SK-N-MC (cell line): ENCODE measurements around the gene TMEM167B.

ENCODE experiments used
- DNase-seq: peaks from one replicate; pipeline ENCODE4 v3.0.0-alpha.2; 2011; ENCODE audit warnings: low read depth, low spot score
- H3K27ac ChIP-seq: fragments of 200-600 bp; sonication (generic); 2 replicates; pipeline ENCODE4 v1.5.1; 2016; ENCODE audit warnings: mixed run types
- H3K36me3 ChIP-seq: fragments of 200-600 bp; sonication (generic); 2 replicates; pipeline ENCODE4 v1.6.1; 2017; ENCODE audit warnings: antibody characterized with exemption, low read length, mixed read lengths; ENCODE audit not compliant: insufficient read depth
- H3K4me3 ChIP-seq: fragments of 200-600 bp; sonication (generic); 2 replicates; pipeline ENCODE4 v1.5.1; 2016
- H3K9ac ChIP-seq: fragments of 200-600 bp; sonication (generic); 2 replicates; pipeline ENCODE4 v1.8.0; 2017; ENCODE audit warnings: mixed run types, mixed read lengths; ENCODE audit not compliant: insufficient read length
- H3K9me3 ChIP-seq: fragments of 200-600 bp; sonication (generic); 2 replicates; pipeline ENCODE4 v1.6.1; 2017; ENCODE audit warnings: low read depth, mild to moderate bottlenecking, antibody characterized with exemption, low read length, moderate library complexity, mixed read lengths
- EZH2 ChIP-seq: fragments of 200-600 bp; sonication (generic); IDR thresholded peaks from one replicate; pipeline ENCODE4 v1.6.1; 2017; ENCODE audit warnings: antibody characterized with exemption
- FOXP2 ChIP-seq: optimal IDR thresholded peaks from 2 replicates; pipeline ENCODE3; 2011; ENCODE audit warnings: mild to moderate bottlenecking, moderate library complexity; ENCODE audit not compliant: insufficient read depth; ENCODE audit errors: extremely low read length, control extremely low read depth
- POLR2AphosphoS5 ChIP-seq: IDR thresholded peaks from 2 replicates; pipeline ENCODE4 v1.6.1; 2012; ENCODE audit warnings: mild to moderate bottlenecking, low read depth, low read length, borderline replicate concordance

TMEM167B gene

DNA sequence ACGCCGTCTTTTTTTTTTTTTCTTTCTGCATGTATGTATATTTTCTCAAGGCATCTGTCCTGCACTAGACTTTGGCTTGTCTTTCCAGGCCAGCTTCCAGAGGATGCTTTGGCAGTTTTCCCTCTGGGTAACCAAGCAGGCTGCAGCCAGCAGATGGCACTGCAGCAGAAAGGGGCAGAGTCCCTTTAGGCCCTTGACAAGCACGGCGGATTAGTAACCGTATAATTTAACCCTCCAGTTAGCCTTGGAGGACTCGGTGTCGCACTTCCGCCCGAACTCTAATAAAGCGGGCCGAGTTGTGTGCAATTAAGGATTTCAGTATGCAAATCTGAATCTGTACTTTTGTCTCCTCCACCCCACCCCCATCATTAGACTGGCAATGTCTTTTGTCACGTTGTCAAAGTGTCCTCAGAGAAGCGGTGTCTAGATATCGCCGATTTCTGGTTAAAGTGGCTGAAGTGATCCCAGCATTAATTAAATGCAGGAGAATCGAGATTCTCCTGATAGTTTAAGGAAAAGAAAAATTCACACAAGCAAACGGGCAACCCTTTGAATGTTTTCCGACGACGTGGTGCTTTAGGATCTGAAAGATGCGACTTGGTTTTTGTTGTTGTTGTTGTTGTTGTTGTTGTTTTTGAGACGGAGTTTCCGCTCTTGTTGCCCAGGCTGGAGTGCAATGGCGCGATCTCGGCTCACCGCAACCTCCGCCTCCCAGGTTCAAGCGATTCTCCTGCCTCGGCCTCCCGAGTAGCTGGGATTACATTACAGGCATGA is 1.1 kb upstream of the TMEM167B start:
- peaks cover 14% of the 10 kb centered on the region for H3K36me3 ChIP-seq
- H3K9ac ChIP-seq = no peak overlapping the region
- H3K4me3 ChIP-seq = peak overlapping the region; percentile 15; the same call in 1 of the 2 replicates
- no peak overlapping the region for H3K27ac ChIP-seq
- TF ChIP-seq POLR2AphosphoS5 = no peak
- TF ChIP-seq FOXP2 = no peak
- no peak for TF ChIP-seq EZH2
- no peak for DNase-seq
- no peaks in the 10 kb centered on the region for H3K9me3 ChIP-seq

DNA sequence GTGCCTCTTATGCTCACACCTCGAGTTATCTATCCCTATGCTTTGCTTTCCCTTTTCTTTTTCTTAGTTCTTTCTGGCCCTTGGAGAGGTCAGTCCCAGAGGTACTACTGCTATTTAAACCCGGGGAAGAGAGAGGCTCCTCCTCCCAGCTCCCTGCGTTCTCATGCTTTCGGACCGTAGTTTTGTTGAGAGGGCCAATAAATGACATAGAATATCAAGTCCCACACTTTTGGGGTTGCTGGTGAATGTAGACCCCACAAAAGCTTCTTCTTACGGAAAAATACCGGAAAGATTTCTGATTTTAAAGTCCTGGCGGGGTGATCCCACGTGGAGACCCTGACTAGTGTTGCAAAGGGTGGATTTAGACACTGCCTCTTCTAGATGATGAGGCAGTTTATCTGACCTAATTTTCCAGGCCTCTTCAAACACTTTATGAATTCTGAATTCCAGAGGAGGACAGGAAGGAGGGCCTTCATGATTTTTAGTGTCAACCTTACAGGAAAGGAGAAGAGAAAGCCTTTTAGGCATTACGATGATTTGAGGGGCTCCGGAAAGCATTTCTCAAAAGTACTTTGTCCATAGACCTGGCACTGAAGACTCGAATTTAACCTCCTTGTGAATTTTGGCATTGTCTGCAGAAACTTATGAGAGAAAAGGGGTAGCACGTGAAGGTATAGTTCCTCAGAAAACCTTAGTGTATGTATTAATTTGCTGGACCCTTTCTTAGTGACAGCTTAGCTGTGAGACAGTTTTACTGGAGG is 694 bp downstream of the TMEM167B start:
- no peak for DNase-seq
- Histone ChIP-seq H3K9ac (peak overlapping the region; percentile 93), H3K4me3 (peak overlapping the region; percentile 98), H3K9me3 (no peaks in the 10 kb centered on the region), H3K36me3 (peaks cover 22% of the 10 kb centered on the region), H3K27ac (peak overlapping the region; percentile 70)
- TF ChIP-seq FOXP2 (no peak), POLR2AphosphoS5 (no peak), EZH2 (no peak)

DNA sequence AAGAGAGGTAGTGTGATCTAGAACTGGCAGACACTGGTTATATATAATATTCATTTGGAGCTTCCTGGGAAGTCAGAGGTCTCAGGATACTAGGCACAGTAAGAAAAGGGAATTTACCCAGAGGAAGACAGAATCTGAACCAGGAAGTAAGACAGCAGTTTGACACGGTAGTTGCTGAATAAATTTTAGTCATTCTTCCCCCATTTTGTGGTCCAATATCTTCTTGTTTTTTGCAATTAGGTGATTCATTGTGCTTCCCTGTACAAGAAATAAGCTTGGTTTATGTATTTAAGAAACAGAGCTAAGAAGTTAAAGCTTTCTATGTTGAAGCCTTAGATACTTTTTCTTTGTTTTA is 1.3 kb downstream of the TMEM167B start:
- no peaks in the 10 kb centered on the region for H3K9me3 ChIP-seq
- no peak for TF ChIP-seq POLR2AphosphoS5
- TF ChIP-seq FOXP2 = no peak
- no peak for TF ChIP-seq EZH2
- DNase-seq = no peak
- peak overlapping the region; percentile 98 for H3K4me3 ChIP-seq
- H3K27ac ChIP-seq = no peak overlapping the region
- peaks cover 22% of the 10 kb centered on the region for H3K36me3 ChIP-seq
- H3K9ac ChIP-seq = peak overlapping the region; percentile 93

DNA sequence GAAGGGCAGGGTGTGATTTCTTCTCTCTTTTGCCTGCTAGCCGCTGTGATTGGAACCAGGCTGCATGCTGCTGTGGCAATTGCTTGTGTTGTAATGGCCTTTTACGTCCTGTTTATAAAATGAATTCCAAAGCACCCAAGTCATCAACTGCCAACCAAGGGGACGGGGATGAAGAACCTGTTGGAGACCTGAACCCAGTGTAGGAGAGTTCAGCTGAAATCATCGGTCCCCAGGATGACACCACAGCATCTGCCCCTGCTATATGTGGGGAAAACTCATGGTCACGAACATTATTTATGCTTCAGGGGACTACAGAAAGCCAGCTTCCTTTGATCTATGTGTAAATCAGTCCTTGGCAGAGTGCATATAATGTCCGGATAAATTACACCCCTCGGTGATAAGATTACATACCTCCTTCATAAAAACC is 3.8 kb downstream of the TMEM167B start:
- TF ChIP-seq FOXP2 (no peak), EZH2 (no peak), POLR2AphosphoS5 (no peak)
- no peaks in the 10 kb centered on the region for H3K9me3 ChIP-seq
- H3K27ac ChIP-seq = no peak overlapping the region
- no peak overlapping the region for H3K4me3 ChIP-seq
- no peak for DNase-seq
- H3K9ac ChIP-seq = peak overlapping the region; percentile 33
- peaks cover 22% of the 10 kb centered on the region for H3K36me3 ChIP-seq

DNA sequence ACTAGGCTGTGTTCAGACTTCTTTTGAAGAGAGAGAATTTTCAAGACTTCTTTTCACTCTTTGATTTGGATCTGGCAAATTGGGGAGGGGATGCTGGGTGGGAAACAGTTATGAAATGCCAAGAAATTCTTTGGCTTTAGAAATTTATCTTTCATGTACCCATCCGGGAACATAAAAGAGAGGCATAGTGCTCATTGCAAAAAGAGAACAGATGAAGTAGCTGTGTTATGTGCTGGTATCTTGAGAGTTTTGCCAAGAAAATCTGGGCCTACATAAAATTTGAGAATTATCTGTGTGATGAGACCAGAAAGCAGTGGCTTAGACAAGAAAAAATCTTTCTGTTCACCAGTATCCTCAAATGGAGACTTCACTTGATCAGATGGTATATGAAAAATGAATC is 4.3 kb downstream of the TMEM167B start:
- TF ChIP-seq POLR2AphosphoS5 (no peak), FOXP2 (no peak), EZH2 (no peak)
- H3K9me3 ChIP-seq = no peaks in the 10 kb centered on the region
- H3K4me3 ChIP-seq = no peak overlapping the region
- DNase-seq = no peak
- H3K9ac ChIP-seq = peak overlapping the region; percentile 33
- peaks cover 22% of the 10 kb centered on the region for H3K36me3 ChIP-seq
- H3K27ac ChIP-seq = no peak overlapping the region

DNA sequence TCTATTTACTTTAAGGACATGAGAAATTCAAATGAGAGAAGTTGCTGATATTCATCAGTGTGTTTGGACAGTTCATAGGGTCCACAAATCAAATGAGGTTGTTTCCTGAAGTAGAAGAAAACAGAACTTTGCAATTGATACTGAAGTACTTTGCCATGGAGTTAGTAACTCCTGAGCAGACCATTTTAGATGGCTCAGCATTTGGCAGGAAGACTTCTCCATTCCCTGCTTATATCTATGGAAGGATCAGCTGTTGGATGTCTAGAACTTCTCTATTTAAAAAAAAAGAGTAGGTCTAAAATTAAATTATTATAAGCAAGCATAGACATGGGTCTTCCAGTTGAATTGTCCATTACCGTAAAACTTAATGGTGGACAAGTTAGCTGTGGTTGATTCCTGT is 5.1 kb downstream of the TMEM167B start:
- Histone ChIP-seq H3K4me3 (no peak overlapping the region), H3K27ac (0 out of 2 replicates have a peak overlapping the region, but pooled peaks have one; percentile 28), H3K9me3 (no peaks in the 10 kb centered on the region), H3K36me3 (peaks cover 22% of the 10 kb centered on the region), H3K9ac (no peak overlapping the region)
- no peak for DNase-seq
- no peak for TF ChIP-seq FOXP2
- TF ChIP-seq EZH2 = no peak
- no peak for TF ChIP-seq POLR2AphosphoS5

DNA sequence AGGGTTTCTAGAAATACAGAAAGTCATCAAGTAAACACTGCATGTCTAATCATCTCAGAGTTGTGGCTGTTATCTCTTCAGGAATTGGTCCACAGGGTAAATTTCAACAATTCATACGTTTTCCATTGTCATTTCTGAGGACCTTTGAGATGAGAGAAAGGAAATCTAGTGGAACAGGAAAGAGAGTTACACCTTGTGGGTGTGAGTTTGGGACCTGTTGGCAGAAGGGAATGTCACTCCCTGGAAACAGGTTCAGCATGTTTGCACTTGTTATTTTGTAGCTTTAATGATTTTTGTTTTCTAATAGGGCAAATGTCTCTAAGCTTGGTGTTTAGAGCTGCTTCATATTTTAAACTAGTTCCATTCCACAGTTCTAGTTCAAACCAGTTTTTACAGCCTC is 5.6 kb downstream of the TMEM167B start:
- no peak overlapping the region for H3K4me3 ChIP-seq
- H3K27ac ChIP-seq = 0 out of 2 replicates have a peak overlapping the region, but pooled peaks have one; percentile 28
- TF ChIP-seq EZH2 (no peak), FOXP2 (no peak), POLR2AphosphoS5 (no peak)
- H3K36me3 ChIP-seq = peaks cover 22% of the 10 kb centered on the region
- H3K9me3 ChIP-seq = no peaks in the 10 kb centered on the region
- no peak for DNase-seq
- no peak overlapping the region for H3K9ac ChIP-seq

DNA sequence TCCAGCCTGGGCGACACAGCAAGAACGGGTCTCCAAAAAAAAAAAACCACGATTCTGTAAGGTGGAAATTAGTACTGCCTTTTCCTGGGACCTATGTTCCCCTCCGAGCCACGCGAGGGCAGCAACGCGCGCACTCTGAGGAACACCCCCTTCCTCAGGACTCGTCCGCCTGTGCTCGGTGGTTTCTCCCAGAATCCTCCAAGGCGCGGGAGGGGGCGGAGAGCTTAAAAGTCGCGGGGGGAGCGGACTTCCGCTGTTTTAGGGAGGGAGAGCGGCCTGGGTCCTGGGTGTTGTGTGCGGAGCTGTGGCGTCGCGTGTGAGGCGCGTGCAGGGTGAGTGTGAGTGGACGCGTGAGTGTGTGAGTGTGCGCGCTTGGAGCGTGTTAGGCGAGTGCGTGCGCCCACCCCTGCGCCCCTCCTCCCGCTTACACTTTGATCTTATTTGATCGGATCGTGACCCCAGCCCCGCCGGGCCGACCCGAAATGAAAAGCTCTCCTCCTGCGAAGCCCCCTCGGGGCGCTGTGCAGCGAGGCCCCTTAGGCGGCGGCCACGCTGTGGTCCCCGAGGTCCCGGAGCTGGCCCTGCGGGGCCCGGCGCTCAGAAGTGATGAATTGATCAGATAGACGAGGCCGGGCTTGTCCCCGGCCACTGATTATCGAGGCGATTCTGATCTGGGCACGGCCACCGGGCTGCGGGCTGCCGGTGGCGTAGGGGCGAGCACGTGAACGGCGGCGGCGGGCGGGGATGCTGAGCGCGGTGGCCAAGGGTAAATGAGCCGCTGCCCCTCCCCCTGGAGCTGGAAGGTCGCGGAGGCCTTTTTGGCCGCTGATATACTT is 9.6 kb downstream of the TMEM167B start:
- peak; percentile 87 for DNase-seq
- peak overlapping the region; percentile 98 for H3K4me3 ChIP-seq
- 0 out of 2 replicates have a peak, but pooled peaks cover 4% of the 10 kb centered on the region for H3K36me3 ChIP-seq

More for the DNA sequence above, 9.6 kb downstream of the TMEM167B start:
- Histone ChIP-seq H3K9ac (peak overlapping the region; percentile 97), H3K27ac (peak overlapping the region; percentile 85), H3K9me3 (no peaks in the 10 kb centered on the region)
- TF ChIP-seq FOXP2 (peak; percentile 75), EZH2 (no peak), POLR2AphosphoS5 (peak; percentile 100)
